ENCODE results near the gene AGBL1. TPM values are rescaled to one million over a fixed set of nuclear protein-coding genes. Genes with fewer than 3 reads are reported as not detected.
A peak's percentile ranks its signal among the peaks of the same experiment; 100 is the strongest.

AGBL1 gene
- total and polyA plus RNA-seq, 4 donors: 0.08 to 147 (median 4.7) TPM

GRCh38 chr15:86751116-86751515 is 671.4 kb downstream of the AGBL1 start:
- Histone ChIP-seq H3K27me3 (ENCODE audit: control insufficient read depth in 3 of 3, insufficient read depth in 3 of 3, low read length in 2 of 3) (no peaks in the 10 kb centered on the region), H3K36me3 (ENCODE audit: control insufficient read depth in 4 of 4, insufficient read depth in 4 of 4, low read length in 4 of 4) (no peaks in the 10 kb centered on the region), H3K4me1 (ENCODE audit: control insufficient read depth in 5 of 5, insufficient read depth in 5 of 5, low read length in 5 of 5) (peaks cover 0 to 12% (median 0%) of the 10 kb centered on the region in 5 donors), H3K4me3 (no peak overlapping the region), H3K27ac (ENCODE audit: low read depth in 1 of 2, low read length in 1 of 2) (no peak overlapping the region), H3K9ac (ENCODE audit: insufficient read depth in 1 of 2, low read length in 2 of 2) (no peak overlapping the region), H3K9me3 (ENCODE audit: control insufficient read depth in 4 of 4, insufficient read depth in 3 of 4, low read length in 3 of 4) (no peaks in the 10 kb centered on the region)
- TF ChIP-seq, protein P1, sequence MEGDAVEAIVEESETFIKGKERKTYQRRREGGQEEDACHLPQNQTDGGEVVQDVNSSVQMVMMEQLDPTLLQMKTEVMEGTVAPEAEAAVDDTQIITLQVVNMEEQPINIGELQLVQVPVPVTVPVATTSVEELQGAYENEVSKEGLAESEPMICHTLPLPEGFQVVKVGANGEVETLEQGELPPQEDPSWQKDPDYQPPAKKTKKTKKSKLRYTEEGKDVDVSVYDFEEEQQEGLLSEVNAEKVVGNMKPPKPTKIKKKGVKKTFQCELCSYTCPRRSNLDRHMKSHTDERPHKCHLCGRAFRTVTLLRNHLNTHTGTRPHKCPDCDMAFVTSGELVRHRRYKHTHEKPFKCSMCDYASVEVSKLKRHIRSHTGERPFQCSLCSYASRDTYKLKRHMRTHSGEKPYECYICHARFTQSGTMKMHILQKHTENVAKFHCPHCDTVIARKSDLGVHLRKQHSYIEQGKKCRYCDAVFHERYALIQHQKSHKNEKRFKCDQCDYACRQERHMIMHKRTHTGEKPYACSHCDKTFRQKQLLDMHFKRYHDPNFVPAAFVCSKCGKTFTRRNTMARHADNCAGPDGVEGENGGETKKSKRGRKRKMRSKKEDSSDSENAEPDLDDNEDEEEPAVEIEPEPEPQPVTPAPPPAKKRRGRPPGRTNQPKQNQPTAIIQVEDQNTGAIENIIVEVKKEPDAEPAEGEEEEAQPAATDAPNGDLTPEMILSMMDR (IDR thresholded peaks at IDR 0.05; ENCODE audit: control extremely low read depth, extremely low read depth): no peak
- WGBS, 2 donors: 66 to 87% methylated on average over 1 of the region's 1 CpG
- no peak for ATAC-seq (ENCODE audit: insufficient read depth, low FRiP score)
- no peak for DNase-seq

- TF ChIP-seq, protein P1 (IDR thresholded peaks at IDR 0.05; ENCODE audit: control extremely low read depth, extremely low read depth): no peak
- no peak overlapping the region for H3K27ac ChIP-seq (ENCODE audit: low read depth in 1 of 2, low read length in 1 of 2)
- DNase-seq (peak in 2 of 3 donors; percentile 74 to 84), ATAC-seq (ENCODE audit: insufficient read depth, low FRiP score) (no peak)
- H3K9ac ChIP-seq (ENCODE audit: insufficient read depth in 1 of 2, low read length in 2 of 2): no peak overlapping the region
- no peaks in the 10 kb centered on the region for H3K27me3 ChIP-seq (ENCODE audit: control insufficient read depth in 3 of 3, insufficient read depth in 3 of 3, low read length in 2 of 3)
- H3K9me3 ChIP-seq (ENCODE audit: control insufficient read depth in 4 of 4, insufficient read depth in 3 of 4, low read length in 3 of 4): no peaks in the 10 kb centered on the region
- H3K4me1 ChIP-seq (ENCODE audit: control insufficient read depth in 5 of 5, insufficient read depth in 5 of 5, low read length in 5 of 5): peaks cover 0 to 13% (median 0%) of the 10 kb centered on the region in 5 donors
- H3K4me3 ChIP-seq: no peak overlapping the region
- 69 to 81% methylated on average over 3 of the region's 3 CpGs for WGBS, 2 donors
- no peaks in the 10 kb centered on the region for H3K36me3 ChIP-seq (ENCODE audit: control insufficient read depth in 4 of 4, insufficient read depth in 4 of 4, low read length in 4 of 4)
Observed at GRCh38 chr15:86754846-86755245, 675.2 kb downstream of the AGBL1 start.

- Histone ChIP-seq H3K4me1 (ENCODE audit: control insufficient read depth in 5 of 5, insufficient read depth in 5 of 5, low read length in 5 of 5) (peaks cover 0 to 23% (median 5%) of the 10 kb centered on the region in 5 donors), H3K27me3 (ENCODE audit: control insufficient read depth in 3 of 3, insufficient read depth in 3 of 3, low read length in 2 of 3) (no peaks in the 10 kb centered on the region), H3K4me3 (no peak overlapping the region), H3K9ac (ENCODE audit: insufficient read depth in 1 of 2, low read length in 2 of 2) (no peak overlapping the region), H3K27ac (ENCODE audit: low read depth in 1 of 2, low read length in 1 of 2) (no peak overlapping the region), H3K9me3 (ENCODE audit: control insufficient read depth in 4 of 4, insufficient read depth in 3 of 4, low read length in 3 of 4) (no peaks in the 10 kb centered on the region), H3K36me3 (ENCODE audit: control insufficient read depth in 4 of 4, insufficient read depth in 4 of 4, low read length in 4 of 4) (no peaks in the 10 kb centered on the region)
- DNase-seq (no peak), ATAC-seq (ENCODE audit: insufficient read depth, low FRiP score) (no peak)
- TF ChIP-seq, protein P1 (IDR thresholded peaks at IDR 0.05; ENCODE audit: control extremely low read depth, extremely low read depth): no peak
- WGBS, 2 donors: 89 to 91% methylated on average over 3 of the region's 3 CpGs
Observed at GRCh38 chr15:86756688-86757087, 677.0 kb downstream of the AGBL1 start.
